GM21515 (cell line): ENCODE results near the gene BIRC7.

Experiments
- ATAC-seq: cut with Tn5 transposase; IDR thresholded peaks from one replicate; pipeline ENCODE4 v1.9.1; 2021; ENCODE audit not compliant: unreplicated experiment

Gene BIRC7

GRCh38 chr20:63235399-63235983 lies at the start of gene BIRC7:
TSS of gene BIRC7 (plus strand) at chr20:63235905. CDS start at chr20:63236097, 192 bp downstream.
- no peak for ATAC-seq

- ATAC-seq, result no peak
Measured at GRCh38 chr20:63186084-63186483, 49.6 kb upstream of the BIRC7 start.

GRCh38 chr20:63186528-63187316 lies 49.0 kb upstream of the BIRC7 start:
- ATAC-seq, result no peak

GRCh38 chr20:63187338-63188158 lies 48.2 kb upstream of the BIRC7 start:
- ATAC-seq, result no peak

- no peak for ATAC-seq
Measured at GRCh38 chr20:63188159-63188442, 47.6 kb upstream of the BIRC7 start.

- no peak for ATAC-seq
Measured at GRCh38 chr20:63188641-63189321, 46.9 kb upstream of the BIRC7 start.

GRCh38 chr20:63189322-63189642 lies 46.4 kb upstream of the BIRC7 start:
- ATAC-seq, result no peak

GRCh38 chr20:63189846-63190559 lies 45.7 kb upstream of the BIRC7 start:
- no peak for ATAC-seq

- ATAC-seq, result no peak
Measured at GRCh38 chr20:63190828-63191227, 44.9 kb upstream of the BIRC7 start.

- no peak for ATAC-seq
Measured at GRCh38 chr20:63191400-63191799, 44.3 kb upstream of the BIRC7 start.

GRCh38 chr20:63192721-63193120 lies 43.0 kb upstream of the BIRC7 start:
- ATAC-seq, result no peak

- no peak for ATAC-seq
Measured at GRCh38 chr20:63194007-63194796, 41.5 kb upstream of the BIRC7 start.

GRCh38 chr20:63194797-63195173 lies 40.9 kb upstream of the BIRC7 start:
- ATAC-seq, result no peak

- no peak for ATAC-seq
Measured at GRCh38 chr20:63196768-63197470, 38.8 kb upstream of the BIRC7 start.

- ATAC-seq, result no peak
Measured at GRCh38 chr20:63198606-63199005, 37.1 kb upstream of the BIRC7 start.

- ATAC-seq, result no peak
Measured at GRCh38 chr20:63202021-63202420, 33.7 kb upstream of the BIRC7 start.

- no peak for ATAC-seq
Measured at GRCh38 chr20:63202811-63203526, 32.7 kb upstream of the BIRC7 start.

- no peak for ATAC-seq
Measured at GRCh38 chr20:63204362-63204761, 31.3 kb upstream of the BIRC7 start.

GRCh38 chr20:63205896-63206295 lies 29.8 kb upstream of the BIRC7 start:
- no peak for ATAC-seq
